ENCODE data around the gene SEMA4D. TPM values are rescaled to one million over a fixed set of nuclear protein-coding genes. Genes with fewer than 3 reads are reported as not detected.

The SEMA4D gene
- total RNA-seq, 4 donors from 2014 or later = 23.6 to 77.0 (median 41.3) TPM

DNA sequence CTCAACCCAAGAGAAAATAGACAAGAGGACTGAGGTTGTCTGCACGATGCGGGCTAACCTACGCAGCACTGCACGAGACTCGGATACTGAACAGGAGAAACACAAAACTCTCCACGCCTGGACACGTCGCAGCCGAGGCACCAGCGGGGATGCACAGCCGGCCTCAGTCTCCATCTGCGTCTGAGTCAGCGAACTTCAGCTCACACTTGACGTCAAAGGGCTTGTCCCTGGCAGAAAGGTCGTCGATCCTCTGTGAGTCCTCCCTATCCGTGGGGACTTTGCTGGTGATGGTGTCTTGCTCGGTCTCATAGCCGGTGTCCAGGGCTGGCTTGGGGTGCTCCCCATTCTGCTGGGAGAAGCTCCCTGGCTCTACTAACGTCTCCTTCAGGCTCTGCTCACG is 119.4 kb downstream of the SEMA4D start:
- peaks cover 0 to 33% of the 10 kb centered on the region in 2 donors for H3K36me3 ChIP-seq
- no peak for ATAC-seq

GRCh38 chr9:89377411-89377810 is 120.5 kb downstream of the SEMA4D start:
- TF ChIP-seq, protein P1, sequence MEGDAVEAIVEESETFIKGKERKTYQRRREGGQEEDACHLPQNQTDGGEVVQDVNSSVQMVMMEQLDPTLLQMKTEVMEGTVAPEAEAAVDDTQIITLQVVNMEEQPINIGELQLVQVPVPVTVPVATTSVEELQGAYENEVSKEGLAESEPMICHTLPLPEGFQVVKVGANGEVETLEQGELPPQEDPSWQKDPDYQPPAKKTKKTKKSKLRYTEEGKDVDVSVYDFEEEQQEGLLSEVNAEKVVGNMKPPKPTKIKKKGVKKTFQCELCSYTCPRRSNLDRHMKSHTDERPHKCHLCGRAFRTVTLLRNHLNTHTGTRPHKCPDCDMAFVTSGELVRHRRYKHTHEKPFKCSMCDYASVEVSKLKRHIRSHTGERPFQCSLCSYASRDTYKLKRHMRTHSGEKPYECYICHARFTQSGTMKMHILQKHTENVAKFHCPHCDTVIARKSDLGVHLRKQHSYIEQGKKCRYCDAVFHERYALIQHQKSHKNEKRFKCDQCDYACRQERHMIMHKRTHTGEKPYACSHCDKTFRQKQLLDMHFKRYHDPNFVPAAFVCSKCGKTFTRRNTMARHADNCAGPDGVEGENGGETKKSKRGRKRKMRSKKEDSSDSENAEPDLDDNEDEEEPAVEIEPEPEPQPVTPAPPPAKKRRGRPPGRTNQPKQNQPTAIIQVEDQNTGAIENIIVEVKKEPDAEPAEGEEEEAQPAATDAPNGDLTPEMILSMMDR (IDR thresholded peaks at IDR 0.05 in 4 of 5, conservative IDR thresholded peaks at IDR 0.05 in 1 of 5) = no peak
- no peak for TF ChIP-seq POLR2A (IDR thresholded peaks at IDR 0.05)
- Histone ChIP-seq H3K4me1 (no peaks in the 10 kb centered on the region), H3K27me3 (no peaks in the 10 kb centered on the region), H3K36me3 (peaks cover 0 to 33% of the 10 kb centered on the region in 2 donors), H3K4me3 (no peak overlapping the region), H3K9me3 (no peaks in the 10 kb centered on the region), H3K27ac (no peak overlapping the region)
- in situ Hi-C loops (cut with MboI; ENCODE audit: low sequenced_read_pairs in 4 of 4) (no loop called here), intact Hi-C loops (cut with DNase I; ENCODE audit: low total_unique reads) (no loop called here)
- ATAC-seq (no peak), DNase-seq (no peak)

More for the DNA sequence above, 119.4 kb downstream of the SEMA4D start:
- Histone ChIP-seq H3K9me3 (no peaks in the 10 kb centered on the region), H3K27me3 (no peaks in the 10 kb centered on the region), H3K27ac (no peak overlapping the region), H3K4me3 (no peak overlapping the region), H3K4me1 (no peaks in the 10 kb centered on the region)
- TF ChIP-seq POLR2A (IDR thresholded peaks at IDR 0.05) = no peak
- TF ChIP-seq, protein P1 (IDR thresholded peaks at IDR 0.05 in 4 of 5, conservative IDR thresholded peaks at IDR 0.05 in 1 of 5) = no peak
- in situ Hi-C loops (cut with MboI; ENCODE audit: low sequenced_read_pairs in 4 of 4) (no loop called here), intact Hi-C loops (cut with DNase I; ENCODE audit: low total_unique reads) (no loop called here)
- no peak for DNase-seq

DNA sequence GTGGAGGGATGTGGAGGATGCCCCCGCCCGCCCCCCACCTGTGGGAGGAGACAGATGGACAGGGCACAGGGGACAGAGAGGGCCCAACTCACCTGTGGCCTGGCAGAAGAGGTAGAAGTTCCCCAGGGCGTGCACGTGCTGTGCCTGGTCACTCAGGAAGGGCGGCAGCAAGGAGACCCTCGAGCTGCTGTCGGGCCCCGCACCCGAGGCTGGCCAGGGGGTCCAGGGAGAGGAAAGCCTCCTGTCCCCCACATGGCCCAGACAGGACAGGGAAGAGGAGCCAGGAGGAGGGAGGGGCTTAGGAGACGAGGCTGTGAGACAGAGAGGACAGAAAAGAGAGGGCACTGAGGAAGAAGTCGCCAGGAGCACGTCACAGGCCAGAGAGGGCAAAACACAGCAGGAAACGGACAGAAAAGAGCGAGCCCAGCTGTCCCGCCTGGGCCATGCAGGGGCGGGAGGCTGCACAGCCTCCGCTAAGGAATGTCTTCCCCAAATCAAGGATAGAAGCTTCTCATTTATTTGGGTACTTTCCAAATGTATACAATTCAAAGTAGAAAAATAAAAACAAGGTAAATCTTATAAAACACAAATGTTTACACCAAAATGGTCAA is 121.1 kb downstream of the SEMA4D start:
- Histone ChIP-seq H3K27ac (no peak overlapping the region), H3K4me3 (no peak overlapping the region), H3K36me3 (peaks cover 0 to 33% of the 10 kb centered on the region in 2 donors), H3K9me3 (no peaks in the 10 kb centered on the region), H3K4me1 (no peaks in the 10 kb centered on the region), H3K27me3 (no peaks in the 10 kb centered on the region)
- no peak for DNase-seq
- ATAC-seq = no peak
- no peak for TF ChIP-seq POLR2A (IDR thresholded peaks at IDR 0.05)
- TF ChIP-seq, protein P1 (IDR thresholded peaks at IDR 0.05 in 4 of 5, conservative IDR thresholded peaks at IDR 0.05 in 1 of 5) = no peak
- intact Hi-C loops (cut with DNase I; ENCODE audit: low total_unique reads) = no loop called here
- in situ Hi-C loops (cut with MboI; ENCODE audit: low sequenced_read_pairs in 4 of 4) = no loop called here

DNA sequence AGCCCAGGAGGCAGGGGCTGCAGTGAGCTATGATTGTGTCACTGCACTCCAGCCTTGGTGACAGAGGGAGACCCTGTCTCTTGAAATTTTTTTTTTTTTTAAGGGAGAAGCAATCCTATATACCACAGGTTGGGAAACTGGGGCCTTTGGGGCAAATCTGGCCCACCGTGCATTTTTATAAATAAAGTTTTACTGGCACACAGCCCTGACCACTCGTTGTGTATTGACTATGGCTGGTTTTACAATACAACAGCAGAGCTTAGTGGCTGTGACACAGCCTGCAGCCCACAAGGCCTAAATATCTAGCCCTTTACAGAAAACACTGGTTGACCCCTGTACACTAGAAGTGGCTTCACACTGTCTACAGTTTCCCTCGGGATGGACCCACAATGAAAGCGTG is 121.6 kb downstream of the SEMA4D start:
- H3K9me3 ChIP-seq = no peaks in the 10 kb centered on the region
- H3K4me1 ChIP-seq = no peaks in the 10 kb centered on the region
- peaks cover 0 to 33% of the 10 kb centered on the region in 2 donors for H3K36me3 ChIP-seq
- in situ Hi-C loops (cut with MboI; ENCODE audit: low sequenced_read_pairs in 4 of 4) (no loop called here), intact Hi-C loops (cut with DNase I; ENCODE audit: low total_unique reads) (no loop called here)
- H3K27me3 ChIP-seq = no peaks in the 10 kb centered on the region
- H3K4me3 ChIP-seq = no peak overlapping the region
- ATAC-seq = no peak
- DNase-seq = no peak
- TF ChIP-seq POLR2A (IDR thresholded peaks at IDR 0.05) = no peak
- TF ChIP-seq, protein P1 (IDR thresholded peaks at IDR 0.05 in 4 of 5, conservative IDR thresholded peaks at IDR 0.05 in 1 of 5) = no peak
- H3K27ac ChIP-seq = no peak overlapping the region

Measured in gastrocnemius medialis (tissue), 4 donors.